Osteocyte (in vitro differentiated cells): ENCODE measurements around the gene XRCC5. TPM values are rescaled to one million over a fixed set of nuclear protein-coding genes. Genes with fewer than 3 reads are reported as not detected.

Source experiments
- DNase-seq: peaks from one replicate; pipeline ENCODE4 v3.0.0; 2021; ENCODE audit warnings: mixed read lengths; ENCODE audit not compliant: unreplicated experiment; ENCODE audit errors: extremely low spot score
- H3K27ac Mint-ChIP-seq: one replicate; pipeline ENCODE4 v1.8.0; 2021; ENCODE audit warnings: mild to moderate bottlenecking, mixed read lengths; ENCODE audit not compliant: unreplicated experiment
- H3K27me3 Mint-ChIP-seq: one replicate; pipeline ENCODE4 v1.8.0; 2021; ENCODE audit warnings: mixed read lengths; ENCODE audit not compliant: unreplicated experiment
- H3K36me3 Mint-ChIP-seq: one replicate; pipeline ENCODE4 v1.8.0; 2021; ENCODE audit warnings: mixed read lengths; ENCODE audit not compliant: unreplicated experiment
- H3K4me1 Mint-ChIP-seq: one replicate; pipeline ENCODE4 v1.8.0; 2021; ENCODE audit warnings: mixed read lengths; ENCODE audit not compliant: unreplicated experiment
- H3K4me3 Mint-ChIP-seq: one replicate; pipeline ENCODE4 v1.8.0; 2021; ENCODE audit warnings: mild to moderate bottlenecking, moderate library complexity, mixed read lengths; ENCODE audit not compliant: unreplicated experiment
- H3K9me3 Mint-ChIP-seq: one replicate; pipeline ENCODE4 v1.8.0; 2021; ENCODE audit warnings: mixed read lengths; ENCODE audit not compliant: unreplicated experiment
- CTCF ChIP-seq: fragments of 200-600 bp; sonication (generic); IDR thresholded peaks from 2 replicates; pipeline ENCODE4 v1.5.0; 2021; ENCODE audit warnings: antibody characterized with exemption, mild to moderate bottlenecking, moderate library complexity
- total RNA-seq: library from RNA; stranded (reverse); gene quantifications from 2 replicates; pipeline ENCODE4 v1.2.1, GENCODE V29; 2021

XRCC5 gene
- total RNA-seq, 1 donor from 2014 or later = 224 TPM

DNA sequence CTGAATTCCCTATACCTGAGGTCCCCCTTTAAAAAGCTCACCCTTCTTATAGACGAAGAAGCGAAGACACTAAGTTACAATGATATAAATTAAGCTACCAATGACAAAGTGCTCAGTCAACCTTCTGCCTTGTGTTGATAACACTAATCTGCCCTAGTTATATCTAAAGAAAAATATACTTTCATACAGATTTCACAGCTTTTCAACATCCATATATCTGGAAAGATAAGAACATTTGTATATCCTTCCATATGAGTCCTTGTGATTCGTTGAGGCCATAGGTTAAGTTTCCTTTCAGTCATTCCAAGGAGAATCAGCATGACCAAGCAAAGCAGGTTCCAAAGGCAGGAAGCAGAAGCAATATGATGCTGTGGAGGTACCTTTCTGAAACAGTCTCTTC, 46.8 kb downstream of the XRCC5 start:
- H3K27ac Mint-ChIP-seq = no peak overlapping the region
- DNase-seq = no peak
- no peaks in the 10 kb centered on the region for H3K27me3 Mint-ChIP-seq
- peaks cover 14% of the 10 kb centered on the region for H3K4me1 Mint-ChIP-seq
- peaks cover 51% of the 10 kb centered on the region for H3K36me3 Mint-ChIP-seq
- no peaks in the 10 kb centered on the region for H3K9me3 Mint-ChIP-seq
- no peak for TF ChIP-seq CTCF
- no peak overlapping the region for H3K4me3 Mint-ChIP-seq

- Mint-ChIP-seq H3K27me3 (no peaks in the 10 kb centered on the region), H3K9me3 (no peaks in the 10 kb centered on the region), H3K36me3 (peaks cover 49% of the 10 kb centered on the region), H3K27ac (no peak overlapping the region), H3K4me1 (peaks cover 14% of the 10 kb centered on the region), H3K4me3 (no peak overlapping the region)
- DNase-seq = no peak
- no peak for TF ChIP-seq CTCF
Observed at GRCh38 chr2:216156822-216157221, 47.7 kb downstream of the XRCC5 start.

DNA sequence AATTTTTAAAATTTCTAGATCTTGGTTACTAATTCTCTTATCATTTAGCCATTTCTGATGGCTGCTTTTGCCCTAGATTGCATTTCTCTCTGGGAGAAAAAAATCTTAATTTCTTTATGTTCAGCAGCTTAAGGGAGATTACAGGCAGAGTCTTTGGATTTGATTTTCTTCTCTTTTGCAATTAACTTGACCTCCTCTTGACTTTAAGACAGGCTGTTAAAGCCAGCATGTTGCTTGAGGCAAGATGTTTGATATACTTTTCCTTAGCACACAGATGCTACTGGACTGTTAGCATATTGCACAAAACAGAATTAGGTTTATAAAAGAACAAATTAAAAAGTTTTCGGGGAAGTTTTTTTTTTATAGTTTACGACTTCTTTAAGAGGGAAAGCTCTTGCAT, 50.0 kb downstream of the XRCC5 start:
- H3K4me3 Mint-ChIP-seq = no peak overlapping the region
- H3K27ac Mint-ChIP-seq = no peak overlapping the region
- H3K27me3 Mint-ChIP-seq = no peaks in the 10 kb centered on the region
- H3K4me1 Mint-ChIP-seq = peaks cover 14% of the 10 kb centered on the region
- H3K36me3 Mint-ChIP-seq = peaks cover 60% of the 10 kb centered on the region
- H3K9me3 Mint-ChIP-seq = no peaks in the 10 kb centered on the region
- no peak for TF ChIP-seq CTCF
- no peak for DNase-seq

DNA sequence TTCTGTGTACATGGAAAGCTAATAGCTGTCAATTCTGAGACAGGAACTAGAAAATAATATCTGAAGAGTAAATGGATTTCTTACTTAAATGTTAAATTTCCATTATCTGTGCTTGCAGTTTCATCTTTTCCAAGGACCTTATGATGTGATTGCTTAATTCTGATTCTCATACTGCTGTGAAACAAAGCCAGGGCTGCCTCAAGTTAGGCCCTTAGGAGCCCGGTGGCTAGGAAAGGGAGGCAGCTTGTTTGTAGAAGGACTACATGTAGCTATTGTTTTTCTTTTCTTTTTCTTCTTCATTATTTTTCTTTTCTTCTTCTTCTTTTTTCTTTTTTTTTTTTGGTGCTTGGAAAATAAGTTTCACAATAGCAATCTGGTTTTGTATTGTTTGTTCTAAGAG, 50.5 kb downstream of the XRCC5 start:
- no peak overlapping the region for H3K27ac Mint-ChIP-seq
- TF ChIP-seq CTCF = no peak
- no peaks in the 10 kb centered on the region for H3K27me3 Mint-ChIP-seq
- no peak overlapping the region for H3K4me3 Mint-ChIP-seq
- no peaks in the 10 kb centered on the region for H3K9me3 Mint-ChIP-seq
- DNase-seq = no peak
- H3K4me1 Mint-ChIP-seq = peaks cover 14% of the 10 kb centered on the region
- peaks cover 60% of the 10 kb centered on the region for H3K36me3 Mint-ChIP-seq

DNA sequence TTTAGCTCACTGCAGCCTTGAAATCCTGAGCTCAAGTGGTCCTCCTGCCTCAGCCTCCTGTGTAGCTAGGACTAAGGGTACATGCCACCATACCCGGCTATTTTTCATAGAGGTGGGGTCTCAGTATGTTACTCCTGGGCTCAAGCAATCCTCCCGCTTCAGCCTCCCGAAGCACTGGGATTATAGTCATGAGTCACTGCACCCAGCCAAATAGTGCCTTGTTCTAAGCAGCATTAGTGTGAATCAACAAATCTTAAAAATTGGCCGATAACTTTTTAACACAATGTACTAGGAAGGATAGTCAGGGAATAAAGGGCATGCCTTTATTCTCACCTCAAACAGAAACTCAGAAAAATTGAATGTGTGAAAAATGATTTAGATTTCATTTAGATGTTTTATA, 51.6 kb downstream of the XRCC5 start:
- H3K27me3 Mint-ChIP-seq = no peaks in the 10 kb centered on the region
- H3K9me3 Mint-ChIP-seq = no peaks in the 10 kb centered on the region
- no peak overlapping the region for H3K4me3 Mint-ChIP-seq
- peaks cover 63% of the 10 kb centered on the region for H3K36me3 Mint-ChIP-seq
- TF ChIP-seq CTCF = no peak
- peaks cover 14% of the 10 kb centered on the region for H3K4me1 Mint-ChIP-seq
- no peak overlapping the region for H3K27ac Mint-ChIP-seq
- no peak for DNase-seq
